HFFc6 (cell line): ENCODE measurements around the gene FAM89A. TPM values are rescaled to one million over a fixed set of nuclear protein-coding genes. Genes with fewer than 3 reads are reported as not detected.
"Not testable (repeated sequence)": the region's sequence is repeated elsewhere in the genome, so short reads cannot be mapped to it uniquely, and the experiment has no call there.

Experiments used
- DNase-seq: peaks from one replicate; pipeline ENCODE4 v3.0.0-alpha.2; 2018
- H3K27ac Mint-ChIP-seq: 2 replicates; pipeline ENCODE4 v1.8.0; 2020; ENCODE audit warnings: mild to moderate bottlenecking, mixed read lengths
- H3K27me3 Mint-ChIP-seq: 2 replicates; pipeline ENCODE4 v1.8.0; 2021; ENCODE audit warnings: mild to moderate bottlenecking, moderate library complexity, mixed read lengths; ENCODE audit not compliant: insufficient read depth
- H3K36me3 Mint-ChIP-seq: 2 replicates; pipeline ENCODE4 v1.8.0; 2021; ENCODE audit warnings: low read depth, mixed read lengths
- H3K4me1 Mint-ChIP-seq: 2 replicates; pipeline ENCODE4 v1.8.0; 2020; ENCODE audit warnings: low read depth, mixed read lengths
- H3K4me3 Mint-ChIP-seq: 2 replicates; pipeline ENCODE4 v1.8.0; 2020; ENCODE audit warnings: mild to moderate bottlenecking, moderate library complexity, mixed read lengths
- H3K9me3 Mint-ChIP-seq: 2 replicates; pipeline ENCODE4 v1.8.0; 2020; ENCODE audit warnings: mild to moderate bottlenecking, mixed read lengths
- total RNA-seq, 6 experiments: library from RNA; stranded (reverse); fragmentation: NEBNext Ultra II Directional; extraction: Animal tissue kit (Norgen Biotek cat#: 25700); gene quantifications; 2 replicates in 1 of 6; 3 replicates in 5 of 6; pipeline ENCODE4 v1.2.3, GENCODE V29; 2021
- TF ChIP-seq, protein P1 (sequence below): fragments of 200-600 bp; sonication (generic); IDR thresholded peaks from 2 replicates; pipeline ENCODE4 v1.5.0; 2021; ENCODE audit warnings: antibody characterized with exemption, mild to moderate bottlenecking

The FAM89A gene
- total RNA-seq, 6 experiments from 2014 or later = 2.4 to 3.7 (median 2.9) TPM

GRCh38 chr1:231037585-231038517 lies 2.2 kb downstream of the FAM89A start:
- Mint-ChIP-seq H3K27me3 (peaks cover 2% of the 10 kb centered on the region), H3K36me3 (no peaks in the 10 kb centered on the region), H3K4me3 (no peak overlapping the region), H3K9me3 (no peaks in the 10 kb centered on the region), H3K27ac (no peak overlapping the region), H3K4me1 (peaks cover 10% of the 10 kb centered on the region)
- TF ChIP-seq, protein P1, sequence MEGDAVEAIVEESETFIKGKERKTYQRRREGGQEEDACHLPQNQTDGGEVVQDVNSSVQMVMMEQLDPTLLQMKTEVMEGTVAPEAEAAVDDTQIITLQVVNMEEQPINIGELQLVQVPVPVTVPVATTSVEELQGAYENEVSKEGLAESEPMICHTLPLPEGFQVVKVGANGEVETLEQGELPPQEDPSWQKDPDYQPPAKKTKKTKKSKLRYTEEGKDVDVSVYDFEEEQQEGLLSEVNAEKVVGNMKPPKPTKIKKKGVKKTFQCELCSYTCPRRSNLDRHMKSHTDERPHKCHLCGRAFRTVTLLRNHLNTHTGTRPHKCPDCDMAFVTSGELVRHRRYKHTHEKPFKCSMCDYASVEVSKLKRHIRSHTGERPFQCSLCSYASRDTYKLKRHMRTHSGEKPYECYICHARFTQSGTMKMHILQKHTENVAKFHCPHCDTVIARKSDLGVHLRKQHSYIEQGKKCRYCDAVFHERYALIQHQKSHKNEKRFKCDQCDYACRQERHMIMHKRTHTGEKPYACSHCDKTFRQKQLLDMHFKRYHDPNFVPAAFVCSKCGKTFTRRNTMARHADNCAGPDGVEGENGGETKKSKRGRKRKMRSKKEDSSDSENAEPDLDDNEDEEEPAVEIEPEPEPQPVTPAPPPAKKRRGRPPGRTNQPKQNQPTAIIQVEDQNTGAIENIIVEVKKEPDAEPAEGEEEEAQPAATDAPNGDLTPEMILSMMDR = no peak
- no peak for DNase-seq

DNA sequence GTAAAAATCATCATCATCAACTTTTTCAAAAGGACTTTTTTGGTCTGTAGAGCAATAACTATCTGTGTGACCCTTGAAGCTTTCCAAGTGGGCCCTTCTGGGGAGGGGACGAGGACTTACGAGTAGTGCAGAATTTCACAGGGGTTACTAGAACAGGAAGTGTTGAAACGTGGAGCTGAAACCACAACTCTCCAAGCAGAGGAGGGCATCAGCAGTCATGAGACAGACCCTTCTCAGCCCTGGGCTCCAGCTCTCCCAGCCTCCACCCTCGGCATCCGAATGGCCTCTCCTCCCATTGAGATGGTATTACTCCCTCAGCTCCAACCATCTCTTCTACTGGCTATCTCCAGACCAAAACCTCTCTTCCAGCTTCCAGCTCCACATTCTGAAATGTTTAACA lies 3.6 kb downstream of the FAM89A start:
- Mint-ChIP-seq H3K4me3 (no peak overlapping the region), H3K36me3 (no peaks in the 10 kb centered on the region), H3K4me1 (peaks cover 12% of the 10 kb centered on the region), H3K27me3 (no peaks in the 10 kb centered on the region; the same call in 1 of the 2 replicates), H3K9me3 (no peaks in the 10 kb centered on the region), H3K27ac (no peak overlapping the region)
- TF ChIP-seq, protein P1 = no peak
- DNase-seq = no peak

DNA sequence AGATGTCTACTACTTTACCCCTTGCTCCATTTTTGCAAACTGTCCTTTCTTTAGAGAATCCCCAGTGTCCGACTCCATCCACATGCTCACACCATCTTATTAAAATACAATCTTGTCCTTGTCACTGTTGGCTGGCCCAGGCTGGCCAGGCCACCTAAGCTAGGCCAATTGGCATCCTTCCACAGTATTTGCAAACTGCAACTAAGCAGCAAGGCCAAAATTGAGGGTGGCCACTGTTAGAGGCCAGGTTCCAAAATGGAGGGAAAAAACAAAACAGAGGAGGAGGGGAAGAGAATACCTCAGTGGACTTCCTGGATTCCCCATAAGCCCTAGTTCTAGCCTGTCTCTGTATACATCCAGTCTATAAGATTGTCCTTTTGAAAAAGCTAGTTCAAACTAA lies 4.3 kb downstream of the FAM89A start:
- TF ChIP-seq, protein P1 = no peak
- Mint-ChIP-seq H3K4me1 (peaks cover 8% of the 10 kb centered on the region), H3K27me3 (no peaks in the 10 kb centered on the region; the same call in 1 of the 2 replicates), H3K4me3 (no peak overlapping the region), H3K9me3 (no peaks in the 10 kb centered on the region), H3K36me3 (no peaks in the 10 kb centered on the region), H3K27ac (no peak overlapping the region)
- DNase-seq = no peak

- Mint-ChIP-seq H3K36me3 (no peaks in the 10 kb centered on the region), H3K27ac (no peak overlapping the region), H3K4me1 (peaks cover 8% of the 10 kb centered on the region), H3K4me3 (no peak overlapping the region), H3K9me3 (no peaks in the 10 kb centered on the region), H3K27me3 (no peaks in the 10 kb centered on the region)
- no peak for DNase-seq
- TF ChIP-seq, protein P1 = no peak
Observed at GRCh38 chr1:231032963-231033362, 7.1 kb downstream of the FAM89A start.

DNA sequence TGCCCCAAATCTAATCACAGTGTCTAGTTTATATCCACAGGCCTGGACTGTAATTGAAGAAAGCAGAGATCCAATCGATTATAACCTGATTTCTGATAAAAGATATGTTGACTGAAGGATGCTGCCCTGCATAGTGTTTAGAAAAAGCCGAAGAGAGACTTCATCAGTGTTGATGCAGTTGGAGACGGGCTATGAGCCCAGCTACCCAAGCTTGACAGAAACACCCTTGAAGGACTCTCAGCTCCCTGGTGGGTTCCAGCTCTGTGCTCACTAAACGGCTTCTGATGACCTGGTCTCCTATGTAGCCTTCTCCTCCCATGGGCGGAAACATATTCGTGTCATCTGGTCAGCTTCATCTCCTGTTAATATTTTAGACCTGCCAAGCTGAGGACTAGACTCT lies 10.2 kb downstream of the FAM89A start:
- Mint-ChIP-seq H3K27me3 (no peaks in the 10 kb centered on the region), H3K36me3 (no peaks in the 10 kb centered on the region), H3K27ac (no peak overlapping the region), H3K9me3 (no peaks in the 10 kb centered on the region), H3K4me1 (peaks cover 8% of the 10 kb centered on the region), H3K4me3 (no peak overlapping the region)
- DNase-seq = no peak
- TF ChIP-seq, protein P1 = no peak

- H3K27me3 Mint-ChIP-seq, H3K36me3 Mint-ChIP-seq, H3K4me3 Mint-ChIP-seq, H3K4me1 Mint-ChIP-seq, H3K9me3 Mint-ChIP-seq, DNase-seq, H3K27ac Mint-ChIP-seq: not testable (repeated sequence)
Observed at GRCh38 chr1:231029247-231029646, 10.8 kb downstream of the FAM89A start.
